NB4 (cell line): ENCODE results near the gene N4BP2.

Experiments used
- DNase-seq: peaks from one replicate; pipeline ENCODE4 v3.0.0; 2010; ENCODE audit warnings: low read depth
- H3K4me3 ChIP-seq: one replicate; pipeline ENCODE4 v1.5.1; 2011; ENCODE audit warnings: mild to moderate bottlenecking, low read depth, low read length, moderate library complexity
- CTCF ChIP-seq: IDR thresholded peaks from one replicate; pipeline ENCODE4 v1.5.1; 2012; ENCODE audit warnings: low read depth, low read length
- MAX ChIP-seq: IDR thresholded peaks from 2 replicates; pipeline ENCODE4 v1.6.1; 2011; ENCODE audit warnings: low read depth, low read length
- MYC ChIP-seq: IDR thresholded peaks from 2 replicates; pipeline ENCODE4 v1.6.1; 2011; ENCODE audit warnings: low read depth, low read length
- POLR2A ChIP-seq: IDR thresholded peaks from 2 replicates; pipeline ENCODE4 v1.6.1; 2011; ENCODE audit warnings: mild to moderate bottlenecking; ENCODE audit not compliant: insufficient read length; ENCODE audit errors: extremely low read depth

N4BP2 gene

GRCh38 chr4:40112027-40112792 is 55.6 kb downstream of the N4BP2 start:
- no peak for DNase-seq
- no peak overlapping the region for H3K4me3 ChIP-seq
- TF ChIP-seq MYC (no peak), POLR2A (no peak), MAX (no peak), CTCF (no peak)

GRCh38 chr4:40114206-40114605 is 57.6 kb downstream of the N4BP2 start:
- peak; percentile 25 for DNase-seq
- TF ChIP-seq POLR2A = no peak
- TF ChIP-seq MYC = no peak
- TF ChIP-seq MAX = no peak
- TF ChIP-seq CTCF = no peak
- H3K4me3 ChIP-seq = no peak overlapping the region

GRCh38 chr4:40118861-40119260 is 62.2 kb downstream of the N4BP2 start:
- TF ChIP-seq MAX = no peak
- H3K4me3 ChIP-seq = no peak overlapping the region
- DNase-seq = no peak

- no peak overlapping the region for H3K4me3 ChIP-seq
These were observed 62.7 kb downstream of the N4BP2 start for GRCh38 chr4:40119344-40119743.

GRCh38 chr4:40121515-40121914 is 64.9 kb downstream of the N4BP2 start:
- DNase-seq = peak; percentile 90
- H3K4me3 ChIP-seq = no peak overlapping the region

More at GRCh38 chr4:40119344-40119743, 62.7 kb downstream of the N4BP2 start:
- no peak for DNase-seq
- TF ChIP-seq POLR2A (no peak), MYC (no peak)

GRCh38 chr4:40122941-40123340 is 66.3 kb downstream of the N4BP2 start:
- TF ChIP-seq CTCF (no peak), POLR2A (no peak), MYC (no peak), MAX (no peak)
- no peak for DNase-seq
- H3K4me3 ChIP-seq = no peak overlapping the region

More at GRCh38 chr4:40121515-40121914, 64.9 kb downstream of the N4BP2 start:
- no peak for TF ChIP-seq POLR2A
- TF ChIP-seq MAX = 0 out of 2 replicates have a peak, but pooled peaks have one; percentile 13

GRCh38 chr4:40124690-40125089 is 68.0 kb downstream of the N4BP2 start:
- TF ChIP-seq POLR2A (no peak), MAX (no peak), CTCF (no peak), MYC (no peak)
- no peak overlapping the region for H3K4me3 ChIP-seq
- DNase-seq = no peak
